H9 (cell line): ENCODE results near the gene SLC24A3. TPM values are rescaled to one million over a fixed set of nuclear protein-coding genes. Genes with fewer than 3 reads are reported as not detected.

Experiments
- DNase-seq: peaks from one replicate; pipeline ENCODE4 v3.0.0-alpha.2; 2017
- H2AFZ ChIP-seq: one replicate; pipeline ENCODE4 v1.6.1; 2013; ENCODE audit warnings: mild to moderate bottlenecking, low read length, control low read depth, moderate library complexity
- H2AK5ac ChIP-seq: 2 replicates; pipeline ENCODE4 v1.6.1; 2013; ENCODE audit warnings: low read length, control low read depth, mixed read lengths; ENCODE audit not compliant: insufficient read length
- H2BK120ac ChIP-seq: one replicate; pipeline ENCODE4 v1.6.1; 2013; ENCODE audit warnings: low read depth, mild to moderate bottlenecking, low read length, control low read depth, inconsistent platforms; ENCODE audit not compliant: poor library complexity, severe bottlenecking
- H2BK12ac ChIP-seq: 2 replicates; pipeline ENCODE4 v1.6.1; 2013; ENCODE audit warnings: low read length, control low read depth, mixed read lengths, low read depth; ENCODE audit not compliant: insufficient read length
- H2BK15ac ChIP-seq: 2 replicates; pipeline ENCODE4 v1.6.1; 2013; ENCODE audit warnings: low read depth, low read length, control low read depth
- H2BK20ac ChIP-seq: one replicate; pipeline ENCODE4 v1.6.1; 2013; ENCODE audit warnings: low read depth, mild to moderate bottlenecking, low read length, control low read depth, inconsistent platforms; ENCODE audit not compliant: poor library complexity, severe bottlenecking
- H2BK5ac ChIP-seq: 2 replicates; pipeline ENCODE4 v1.6.1; 2013; ENCODE audit warnings: low read length, control low read depth, mixed read lengths; ENCODE audit not compliant: insufficient read length
- H3K14ac ChIP-seq: 2 replicates; pipeline ENCODE4 v1.6.1; 2013; ENCODE audit warnings: low read length, control low read depth; ENCODE audit not compliant: insufficient read depth
- H3K18ac ChIP-seq: 2 replicates; pipeline ENCODE4 v1.6.1; 2013; ENCODE audit warnings: low read depth, mild to moderate bottlenecking, mixed read lengths, low read length, control low read depth; ENCODE audit not compliant: insufficient read length
- H3K23ac ChIP-seq: 2 replicates; pipeline ENCODE4 v1.6.1; 2013; ENCODE audit warnings: low read length, control low read depth, mixed read lengths, low read depth; ENCODE audit not compliant: insufficient read length
- H3K23me2 ChIP-seq: 2 replicates; pipeline ENCODE4 v1.6.1; 2013; ENCODE audit warnings: low read depth, mild to moderate bottlenecking, mixed read lengths, low read length, control low read depth; ENCODE audit not compliant: insufficient read length, poor library complexity, severe bottlenecking
- H3K27ac ChIP-seq: 2 replicates; pipeline ENCODE4 v1.5.1; 2013; ENCODE audit warnings: low read length, control low read depth, mixed read lengths, low read depth; ENCODE audit not compliant: insufficient read length
- H3K27me3 ChIP-seq: 2 replicates; pipeline ENCODE4 v1.6.1; 2013; ENCODE audit warnings: low read length, control low read depth, inconsistent platforms; ENCODE audit not compliant: insufficient read depth
- H3K4ac ChIP-seq: 2 replicates; pipeline ENCODE4 v1.6.1; 2013; ENCODE audit warnings: low read depth, mild to moderate bottlenecking, control low read depth, inconsistent platforms, low read length, moderate library complexity
- H3K4me1 ChIP-seq: 2 replicates; pipeline ENCODE4 v1.6.1; 2013; ENCODE audit warnings: low read length, control low read depth, inconsistent platforms; ENCODE audit not compliant: insufficient read depth
- H3K4me2 ChIP-seq: 2 replicates; pipeline ENCODE4 v1.6.1; 2013; ENCODE audit warnings: low read length, control low read depth, mixed read lengths; ENCODE audit not compliant: insufficient read length, insufficient read depth
- H3K56ac ChIP-seq: 2 replicates; pipeline ENCODE4 v1.6.1; 2013; ENCODE audit warnings: low read depth, mild to moderate bottlenecking, mixed read lengths, low read length, control low read depth; ENCODE audit not compliant: insufficient read length
- H3K79me1 ChIP-seq: 2 replicates; pipeline ENCODE4 v1.6.1; 2013; ENCODE audit warnings: low read depth, mild to moderate bottlenecking, moderate library complexity, low read length, control low read depth, inconsistent platforms; ENCODE audit not compliant: insufficient read depth, poor library complexity, severe bottlenecking
- H3K79me2 ChIP-seq: 2 replicates; pipeline ENCODE4 v1.6.1; 2013; ENCODE audit warnings: low read length, control low read depth, inconsistent platforms; ENCODE audit not compliant: insufficient read depth
- H3K9ac ChIP-seq: 2 replicates; pipeline ENCODE4 v1.6.1; 2013; ENCODE audit warnings: low read length, control low read depth, mixed read lengths; ENCODE audit not compliant: insufficient read length; ENCODE audit errors: extremely low read depth
- H3K9me3 ChIP-seq: one replicate; pipeline ENCODE4 v1.6.1; 2013; ENCODE audit warnings: low read depth, low read length, inconsistent platforms; ENCODE audit not compliant: control insufficient read depth
- H3T11ph ChIP-seq: one replicate; pipeline ENCODE4 v1.6.1; 2013; ENCODE audit warnings: mild to moderate bottlenecking, low read length, control low read depth, inconsistent platforms
- H4K20me1 ChIP-seq: one replicate; pipeline ENCODE4 v1.6.1; 2013; ENCODE audit not compliant: control insufficient read depth, insufficient read length, insufficient read depth
- H4K5ac ChIP-seq: 2 replicates; pipeline ENCODE4 v1.6.1; 2013; ENCODE audit warnings: low read depth, mild to moderate bottlenecking, mixed read lengths, low read length, control low read depth; ENCODE audit not compliant: insufficient read length
- H4K8ac ChIP-seq: replicated peaks from 2 replicates; pipeline ENCODE4 v1.6.1; 2013; ENCODE audit warnings: low read length, control low read depth, mixed read lengths, low read depth; ENCODE audit not compliant: insufficient read length
- H4K91ac ChIP-seq: 2 replicates; pipeline ENCODE4 v1.6.1; 2013; ENCODE audit warnings: low read depth, mild to moderate bottlenecking, moderate library complexity, mixed read lengths, low read length, control low read depth; ENCODE audit not compliant: insufficient read length
- H3K27ac Mint-ChIP-seq, 3 experiments: 2 replicates in 2 of 3; 3 replicates in 1 of 3; pipeline ENCODE4 v1.8.0; 2020 to 2021; ENCODE audit warnings: mixed read lengths in 3 of 3, mild to moderate bottlenecking in 1 of 3, moderate library complexity in 1 of 3
- H3K27me3 Mint-ChIP-seq: 2 replicates; pipeline ENCODE4 v1.8.0; 2021; ENCODE audit warnings: low read depth, mild to moderate bottlenecking, moderate library complexity, mixed read lengths
- H3K36me3 Mint-ChIP-seq, 3 experiments: 2 replicates in 2 of 3; 3 replicates in 1 of 3; pipeline ENCODE4 v1.8.0; 2020 to 2021; ENCODE audit warnings: low read depth in 3 of 3, mixed read lengths in 3 of 3; ENCODE audit not compliant: insufficient read depth in 1 of 3
- H3K4me1 Mint-ChIP-seq, 2 experiments: 2 replicates each; pipeline ENCODE4 v1.8.0; 2020; ENCODE audit warnings: mixed read lengths in 2 of 2
- H3K4me3 Mint-ChIP-seq, 2 experiments: 2 replicates in 1 of 2; 3 replicates in 1 of 2; pipeline ENCODE4 v1.8.0; 2020 to 2021; ENCODE audit warnings: mild to moderate bottlenecking in 2 of 2, mixed read lengths in 2 of 2, moderate library complexity in 1 of 2
- H3K9me3 Mint-ChIP-seq, 2 experiments: 2 replicates in 1 of 2; 3 replicates in 1 of 2; pipeline ENCODE4 v1.8.0; 2020; ENCODE audit warnings: mild to moderate bottlenecking in 2 of 2, mixed read lengths in 2 of 2, moderate library complexity in 1 of 2
- CTCF ChIP-seq: fragments of 200-600 bp; sonication (generic); conservative IDR thresholded peaks from 3 replicates; pipeline ENCODE4 v1.8.0; 2021; ENCODE audit warnings: antibody characterized with exemption, mild to moderate bottlenecking
- WGBS: extraction: QIAGEN DNeasy Blood & Tissue Kit; methylation state at CpG from one replicate; pipeline ENCODE4 v1.1.7; 2013; ENCODE audit warnings: missing lambda C conversion rate, low lambda C conversion rate, mixed read lengths; ENCODE audit not compliant: insufficient read length; ENCODE audit errors: extremely low coverage; 5-methylcytosine and 5-hydroxymethylcytosine counted together
- total RNA-seq: library from RNA; stranded (reverse); gene quantifications from 2 replicates; pipeline ENCODE4 v1.2.1, GENCODE V29; 2021

The SLC24A3 gene
- total RNA-seq, 1 experiment from 2014 or later = 0.83 TPM

DNA sequence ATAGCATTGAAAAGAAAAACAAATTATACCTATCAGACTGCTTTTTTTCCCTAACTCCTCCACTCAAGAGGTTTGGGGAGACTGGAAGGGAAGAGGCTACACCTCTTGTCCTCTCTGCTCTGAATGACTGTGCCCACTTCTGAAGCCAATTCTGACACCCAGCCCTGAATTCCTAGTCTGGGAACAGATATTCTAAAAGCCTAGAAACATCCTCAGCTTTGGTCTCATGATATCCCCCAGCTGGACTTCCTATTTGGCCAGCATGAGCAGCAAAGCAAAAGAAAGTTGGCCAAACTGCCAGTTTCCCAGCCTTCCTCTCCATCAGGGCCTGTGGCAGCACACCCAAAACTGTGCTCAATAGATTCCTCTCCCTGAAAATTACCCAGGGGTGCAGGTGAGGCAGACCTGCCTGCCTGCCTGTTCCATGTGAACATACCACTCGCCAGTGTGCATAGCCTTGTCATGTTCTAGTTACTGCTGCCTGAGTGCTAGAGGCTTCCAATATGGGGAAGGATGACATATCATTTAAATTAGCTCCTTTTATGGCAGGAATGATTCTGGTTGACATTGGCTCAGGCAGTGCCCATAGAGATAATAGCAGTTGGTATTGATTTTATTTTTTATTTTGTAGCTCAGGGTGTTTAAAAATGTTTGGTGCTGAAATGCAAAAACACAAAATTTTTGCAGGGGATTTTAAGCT is 393.5 kb downstream of the SLC24A3 start:
- Histone ChIP-seq H3K23ac (no peak overlapping the region), H4K20me1 (no peaks in the 10 kb centered on the region), H3K4ac (no peak overlapping the region), H3K4me2 (no peak overlapping the region), H4K5ac (no peak overlapping the region), H2AK5ac (no peak overlapping the region), H3K14ac (no peak overlapping the region), H3K27ac (no peak overlapping the region), H3K79me1 (no peaks in the 10 kb centered on the region), H2BK15ac (no peak overlapping the region), H2BK5ac (no peak overlapping the region), H2AFZ (no peak overlapping the region), H2BK20ac (no peak overlapping the region), H3K9me3 (no peaks in the 10 kb centered on the region), H3K9ac (no peak overlapping the region), H3K56ac (no peak overlapping the region), H4K8ac (no peak overlapping the region), H2BK12ac (no peak overlapping the region), H3T11ph (no peak overlapping the region), H3K79me2 (no peaks in the 10 kb centered on the region), H4K91ac (no peak overlapping the region), H3K27me3 (no peaks in the 10 kb centered on the region), H3K18ac (no peak overlapping the region), H2BK120ac (no peak overlapping the region), H3K4me1 (no peaks in the 10 kb centered on the region), H3K23me2 (no peaks in the 10 kb centered on the region)
- no peaks in the 10 kb centered on the region for H3K9me3 Mint-ChIP-seq
- TF ChIP-seq CTCF = no peak
- no CpG with 5 or more reads among the region's 1 CpG for WGBS
- no peak overlapping the region for H3K27ac Mint-ChIP-seq
- no peak overlapping the region for H3K4me3 Mint-ChIP-seq
- H3K4me1 Mint-ChIP-seq = peaks cover 10 to 15% of the 10 kb centered on the region in 2 experiments; a peak in 3 of 4 replicates
- no peaks in the 10 kb centered on the region for H3K36me3 Mint-ChIP-seq
- no peaks in the 10 kb centered on the region; the same call in 1 of the 2 replicates for H3K27me3 Mint-ChIP-seq
- DNase-seq = no peak
